HG02623 (cell line): ENCODE data around the gene FAM25C.
"Not testable (repeated sequence)": the region's sequence is repeated elsewhere in the genome, so short reads cannot be mapped to it uniquely, and the experiment has no call there.

Experiments used
- ATAC-seq: cut with Tn5 transposase; IDR thresholded peaks from one replicate; pipeline ENCODE4 v1.9.1; 2021; ENCODE audit warnings: moderate library complexity; ENCODE audit not compliant: unreplicated experiment

Gene FAM25C

DNA sequence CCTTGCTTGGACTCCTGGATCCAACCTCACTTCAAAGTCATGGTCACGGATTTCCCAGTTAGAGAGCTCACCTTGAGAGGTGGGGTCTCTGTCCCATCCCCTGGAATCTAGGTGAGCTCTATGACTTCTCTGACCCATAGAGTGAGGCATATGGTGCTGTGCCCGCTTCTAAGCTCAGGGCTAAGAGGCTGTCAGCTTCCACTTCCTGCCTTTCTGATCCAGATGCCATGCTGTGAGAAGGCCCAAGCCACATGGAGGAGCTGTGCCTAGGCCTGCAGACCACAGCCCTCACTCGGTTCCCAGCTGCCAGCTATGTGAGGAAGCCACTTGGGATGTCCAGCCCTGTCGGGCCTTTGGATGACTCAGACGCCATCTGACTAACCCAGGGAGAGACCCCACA lies 39.9 kb downstream of the FAM25C start:
- ATAC-seq: not testable (repeated sequence)

DNA sequence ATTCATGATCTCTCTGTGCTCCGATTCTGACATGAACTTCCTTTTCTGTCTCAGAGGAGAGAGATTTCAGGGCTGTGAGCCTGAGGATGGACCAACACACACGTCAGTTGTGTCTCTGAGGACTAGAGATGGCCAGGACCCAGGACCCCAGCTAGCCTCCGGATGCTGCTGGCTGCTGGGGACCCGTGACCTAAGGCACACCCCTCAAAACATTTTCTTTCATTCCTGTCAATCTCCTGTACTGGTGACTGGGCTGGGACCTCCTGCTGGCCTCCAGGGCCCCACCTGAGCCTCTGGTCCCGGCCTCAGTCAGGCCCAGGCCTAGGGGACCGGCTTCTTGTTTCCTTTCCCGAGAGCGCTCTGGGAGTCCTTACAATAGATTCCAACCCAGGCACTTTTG lies 42.4 kb downstream of the FAM25C start:
- ATAC-seq: not testable (repeated sequence)

DNA sequence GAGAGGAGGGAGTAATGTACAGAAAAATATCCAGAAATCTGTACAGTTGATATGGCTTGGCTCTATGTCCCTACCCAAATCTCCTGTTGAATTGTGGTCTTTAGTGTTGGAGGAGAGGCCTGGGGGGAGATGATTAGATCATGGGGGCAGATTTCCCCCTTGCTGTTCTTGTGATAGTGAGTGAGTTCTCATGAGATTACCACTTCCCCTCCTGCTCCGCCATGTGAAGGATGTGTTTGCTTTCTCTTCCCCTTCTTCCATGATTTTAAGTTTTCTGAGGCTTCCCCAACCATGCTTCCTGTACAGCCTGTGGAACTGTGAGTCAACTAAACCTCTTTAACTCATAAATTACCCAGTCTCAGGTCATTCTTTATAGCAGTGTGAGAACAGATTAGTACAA lies 52.2 kb downstream of the FAM25C start:
- not testable (repeated sequence) for ATAC-seq
